Cardiac muscle cell (in vitro differentiated cells and primary cell): ENCODE data around the gene KRT15. TPM values are rescaled to one million over a fixed set of nuclear protein-coding genes. Genes with fewer than 3 reads are reported as not detected.

Experiments used
- DNase-seq, 2 donors: peaks; one replicate each; pipeline versions ENCODE4 v3.0.0 to v3.0.0-alpha.2; 2010 to 2017; ENCODE audit warnings: low read depth in 1 of 2, low spot score in 1 of 2
- H3K27ac ChIP-seq: fragments of 200-600 bp; sonication (generic); 2 replicates; pipeline ENCODE4 v1.5.1; 2016
- H3K27me3 ChIP-seq: fragments of 200-600 bp; sonication (generic); 2 replicates; pipeline ENCODE4 v1.6.0; 2016; ENCODE audit warnings: control low read depth
- H3K36me3 ChIP-seq: fragments of 200-600 bp; sonication (generic); 2 replicates; pipeline ENCODE4 v1.5.1; 2016; ENCODE audit warnings: control low read depth
- H3K4me1 ChIP-seq: fragments of 200-600 bp; sonication (generic); 2 replicates; pipeline ENCODE4 v1.8.1; 2017; ENCODE audit warnings: low read depth, mild to moderate bottlenecking, mixed run types
- H3K4me3 ChIP-seq: fragments of 200-600 bp; sonication (generic); 2 replicates; pipeline ENCODE4 v1.5.1; 2016; ENCODE audit warnings: mild to moderate bottlenecking
- H3K9me3 ChIP-seq: fragments of 200-600 bp; sonication (generic); 2 replicates; pipeline ENCODE4 v1.5.1; 2017; ENCODE audit warnings: low read depth, mild to moderate bottlenecking, control low read depth
- CTCF ChIP-seq: IDR thresholded peaks from 2 replicates; pipeline ENCODE4 v1.5.1; 2012; ENCODE audit warnings: low read depth, mild to moderate bottlenecking, low read length
- polyA plus RNA-seq: library from polyadenylated mRNA; unstranded; fragments of >200 nt; fragmentation: Nextera tagmentation; extraction: Ambion mirVana; gene quantifications from 2 replicates; pipeline ENCODE4 v1.2.1, GENCODE V29; 2016
- total RNA-seq: library from RNA; depleted of rRNA; stranded (reverse); fragments of >200 nt; gene quantifications from 2 replicates; pipeline ENCODE4 v1.2.3, GENCODE V29; 2016

Gene KRT15
- total and polyA plus RNA-seq, 2 experiments from 2014 or later, result 0.09 TPM; not detected in 1

DNA sequence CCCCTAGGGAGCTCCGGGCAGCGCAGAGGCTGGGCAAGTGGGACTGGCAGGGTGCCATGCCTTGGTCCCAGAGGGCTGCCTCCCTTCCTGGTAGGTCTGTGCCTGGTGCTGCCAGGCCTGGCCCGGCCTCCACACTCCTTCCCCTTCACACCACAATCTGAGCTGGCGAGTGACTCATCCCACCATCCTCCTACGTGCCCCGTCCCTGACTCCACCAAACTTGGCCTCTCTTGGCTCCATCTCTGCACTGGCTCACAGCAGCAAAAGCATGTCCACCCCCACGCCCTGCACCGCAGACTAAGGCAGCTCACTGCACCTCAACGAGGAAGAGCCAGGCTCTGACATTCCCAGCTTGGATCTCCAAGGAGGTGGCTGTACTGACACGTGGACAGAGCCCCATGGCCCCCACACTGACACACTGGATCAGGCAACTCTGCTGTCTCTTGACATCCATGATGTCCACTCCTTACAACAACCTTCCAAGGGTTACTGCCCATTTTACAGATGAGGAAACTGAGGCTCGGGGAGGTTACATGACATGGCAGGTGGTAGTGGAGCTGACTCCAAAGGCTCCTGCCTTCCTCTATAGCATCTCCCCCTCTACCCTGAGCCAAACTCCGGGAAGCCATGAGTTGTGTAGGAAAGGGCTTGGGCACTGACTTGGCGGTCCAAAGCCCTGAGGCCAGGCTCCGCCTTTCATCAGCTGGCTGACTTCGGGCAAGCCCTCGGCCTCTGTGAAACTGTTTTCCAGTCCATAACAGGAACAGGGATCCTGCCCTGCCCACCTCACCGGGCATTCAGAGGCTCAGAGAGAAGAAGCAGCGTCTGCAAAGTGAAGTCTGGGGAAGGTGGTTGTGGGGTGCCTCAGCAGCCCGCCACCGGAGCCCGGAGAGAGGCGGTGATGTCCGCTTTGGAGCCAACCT, 29.5 kb upstream of the KRT15 start:
- TF ChIP-seq CTCF, result no peak
- H3K9me3 ChIP-seq, result no peaks in the 10 kb centered on the region
- no peak overlapping the region for H3K4me3 ChIP-seq
- peaks cover 22% of the 10 kb centered on the region for H3K4me1 ChIP-seq
- DNase-seq, result peak in 1 of 2 donors; percentile 98
- H3K27me3 ChIP-seq, result no peaks in the 10 kb centered on the region
- no peaks in the 10 kb centered on the region for H3K36me3 ChIP-seq
- H3K27ac ChIP-seq, result peak overlapping the region; percentile 2

- Histone ChIP-seq H3K4me1 (peaks cover 22% of the 10 kb centered on the region), H3K9me3 (no peaks in the 10 kb centered on the region), H3K36me3 (no peaks in the 10 kb centered on the region), H3K27me3 (no peaks in the 10 kb centered on the region), H3K27ac (peak overlapping the region; percentile 2), H3K4me3 (no peak overlapping the region)
- DNase-seq, result peak; percentile 73 to 74
- no peak for TF ChIP-seq CTCF
Measured at GRCh38 chr17:41547378-41547841, 28.7 kb upstream of the KRT15 start.

- Histone ChIP-seq H3K4me3 (no peak overlapping the region), H3K9me3 (no peaks in the 10 kb centered on the region), H3K27me3 (no peaks in the 10 kb centered on the region), H3K27ac (no peak overlapping the region), H3K4me1 (peaks cover 22% of the 10 kb centered on the region), H3K36me3 (no peaks in the 10 kb centered on the region)
- DNase-seq, result no peak
- TF ChIP-seq CTCF, result no peak
Measured at GRCh38 chr17:41546819-41547218, 28.1 kb upstream of the KRT15 start.

DNA sequence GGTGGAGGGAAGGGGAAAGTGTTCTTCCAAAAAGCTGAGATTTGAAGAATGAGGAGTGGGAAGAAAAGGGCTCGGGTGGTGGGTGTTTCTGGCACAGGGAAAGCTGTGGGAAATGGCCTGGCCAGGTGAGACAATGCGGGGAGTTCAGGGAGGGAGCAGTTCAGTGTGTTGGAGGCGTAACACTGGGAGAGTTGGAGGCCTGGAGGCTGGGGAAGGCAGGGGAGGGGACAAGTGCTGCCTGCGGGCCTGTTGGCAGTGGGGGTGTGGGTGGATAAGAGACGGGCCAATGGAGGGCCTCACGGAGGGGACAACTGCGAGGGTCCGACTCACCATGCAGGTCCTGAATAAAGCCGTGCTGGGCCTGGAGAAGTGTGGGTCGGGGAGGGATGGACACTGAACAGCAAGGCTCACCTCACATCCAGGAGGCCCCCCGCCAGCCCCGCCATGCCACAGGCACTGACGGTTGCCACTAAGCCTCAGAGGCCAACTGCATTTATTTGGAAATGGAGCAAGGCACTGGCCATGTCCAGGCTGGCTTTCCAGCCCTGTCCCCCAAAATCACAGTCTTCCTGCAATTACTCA, 27.2 kb upstream of the KRT15 start:
- H3K27me3 ChIP-seq, result no peaks in the 10 kb centered on the region
- no peak for TF ChIP-seq CTCF
- H3K27ac ChIP-seq, result no peak overlapping the region
- no peak for DNase-seq
- peaks cover 25% of the 10 kb centered on the region for H3K4me1 ChIP-seq
- no peaks in the 10 kb centered on the region for H3K9me3 ChIP-seq
- no peaks in the 10 kb centered on the region for H3K36me3 ChIP-seq
- H3K4me3 ChIP-seq, result no peak overlapping the region

GRCh38 chr17:41544935-41545334, 26.2 kb upstream of the KRT15 start:
- Histone ChIP-seq H3K27me3 (no peaks in the 10 kb centered on the region), H3K27ac (peak overlapping the region; percentile 78), H3K4me3 (no peak overlapping the region), H3K9me3 (no peaks in the 10 kb centered on the region), H3K36me3 (no peaks in the 10 kb centered on the region), H3K4me1 (peaks cover 25% of the 10 kb centered on the region)
- DNase-seq, result no peak
- TF ChIP-seq CTCF, result no peak
